ENCODE results near the gene CELF2.

CELF2 gene

DNA sequence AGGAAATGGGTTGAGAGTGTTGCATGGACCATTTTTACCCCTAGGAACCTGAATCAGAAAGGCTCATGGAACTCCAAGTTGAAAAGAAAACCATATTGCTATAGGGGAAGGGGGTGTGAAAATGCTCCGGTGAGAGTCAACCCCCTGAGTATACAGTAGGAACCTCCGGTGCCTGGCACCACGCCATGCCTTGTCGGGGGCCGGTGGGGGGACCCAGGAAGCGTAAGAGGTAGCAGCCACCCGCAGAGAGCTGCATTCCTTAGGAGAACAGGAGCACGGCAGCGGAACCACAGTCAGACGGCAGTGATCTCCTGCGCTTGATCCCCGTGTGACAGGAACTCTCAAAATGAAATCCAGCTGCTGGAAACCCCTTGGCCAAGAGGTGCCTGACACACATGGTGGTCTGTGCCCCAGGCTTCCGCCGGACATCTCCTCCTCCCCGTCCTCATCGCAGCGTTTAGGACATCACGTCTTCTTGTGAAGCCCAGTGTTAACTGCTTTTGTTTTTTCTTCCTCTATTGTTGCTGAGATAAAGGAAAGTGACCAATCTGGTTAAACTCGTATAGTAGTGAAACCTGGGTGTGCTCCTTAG is 186.8 kb downstream of the CELF2 start:
- DNase-seq (ENCODE audit: low spot score) = no peak

GRCh38 chr10:11205030-11205772 is 187.5 kb downstream of the CELF2 start:
- peak; percentile 29 for DNase-seq (ENCODE audit: low spot score)

DNA sequence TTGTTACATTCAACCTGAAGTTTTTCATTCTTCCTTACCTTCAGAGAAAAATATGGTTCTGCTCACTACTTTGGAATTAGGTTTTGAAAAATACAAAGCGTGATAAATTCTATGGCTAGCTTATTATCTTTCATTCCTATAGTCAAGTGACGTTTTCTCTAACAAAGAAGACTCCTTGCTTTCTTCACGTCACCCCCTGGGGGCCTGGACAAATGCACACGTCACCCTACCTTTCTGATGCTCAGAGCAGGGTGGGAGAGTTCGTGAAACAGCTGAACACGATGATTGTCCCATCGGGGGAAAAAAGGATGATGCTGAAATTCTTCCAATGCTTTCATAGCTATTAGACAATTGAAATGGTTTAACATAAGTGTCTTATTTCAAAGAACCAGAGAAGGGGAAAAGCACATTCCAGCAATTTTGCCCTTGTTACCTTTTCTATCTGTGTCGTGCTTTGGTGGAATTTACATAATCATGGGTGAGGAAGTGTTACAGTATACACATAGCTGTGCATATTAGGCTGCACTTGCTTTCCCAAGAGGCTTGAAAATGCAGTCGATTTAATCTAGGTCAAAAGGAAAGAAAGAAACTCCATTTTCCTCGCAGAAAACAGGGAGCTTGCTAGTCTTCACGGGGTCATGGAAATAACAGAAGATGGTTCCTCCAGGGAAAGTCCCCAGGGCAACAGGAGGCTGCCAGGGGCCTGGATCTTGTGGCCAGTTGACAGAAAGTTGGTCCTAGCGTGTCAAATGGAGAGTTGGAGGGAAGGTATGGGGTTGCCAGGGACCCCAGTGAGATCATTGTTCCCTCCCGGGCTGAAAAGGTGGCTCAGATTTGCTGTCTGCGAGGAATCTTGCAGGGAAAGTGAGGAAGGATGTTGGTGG is 189.2 kb downstream of the CELF2 start:
- no peak for DNase-seq (ENCODE audit: low spot score)

- no peak for DNase-seq (ENCODE audit: low spot score)
Observed at GRCh38 chr10:11207560-11207844, 189.8 kb downstream of the CELF2 start.

DNA sequence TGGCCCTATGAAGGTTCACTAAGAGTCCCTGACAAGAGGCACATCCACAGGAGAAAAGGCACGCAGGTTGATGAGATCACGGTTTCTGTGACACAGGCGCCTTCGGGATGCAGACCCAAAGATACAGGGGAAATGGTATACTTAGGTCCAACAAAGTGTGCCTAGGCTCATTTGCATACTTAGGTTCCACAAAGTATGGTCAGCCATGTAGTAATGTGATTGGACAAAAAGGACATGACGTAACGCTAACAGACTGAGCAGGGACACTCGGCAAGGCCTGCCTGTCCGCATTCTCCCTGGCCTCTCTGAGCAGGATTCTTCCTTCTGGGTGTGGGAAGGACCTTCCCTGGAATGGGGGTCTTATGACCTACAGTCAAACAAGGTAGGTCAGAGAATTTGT is 190.6 kb downstream of the CELF2 start:
- no peak for DNase-seq (ENCODE audit: low spot score)

DNA sequence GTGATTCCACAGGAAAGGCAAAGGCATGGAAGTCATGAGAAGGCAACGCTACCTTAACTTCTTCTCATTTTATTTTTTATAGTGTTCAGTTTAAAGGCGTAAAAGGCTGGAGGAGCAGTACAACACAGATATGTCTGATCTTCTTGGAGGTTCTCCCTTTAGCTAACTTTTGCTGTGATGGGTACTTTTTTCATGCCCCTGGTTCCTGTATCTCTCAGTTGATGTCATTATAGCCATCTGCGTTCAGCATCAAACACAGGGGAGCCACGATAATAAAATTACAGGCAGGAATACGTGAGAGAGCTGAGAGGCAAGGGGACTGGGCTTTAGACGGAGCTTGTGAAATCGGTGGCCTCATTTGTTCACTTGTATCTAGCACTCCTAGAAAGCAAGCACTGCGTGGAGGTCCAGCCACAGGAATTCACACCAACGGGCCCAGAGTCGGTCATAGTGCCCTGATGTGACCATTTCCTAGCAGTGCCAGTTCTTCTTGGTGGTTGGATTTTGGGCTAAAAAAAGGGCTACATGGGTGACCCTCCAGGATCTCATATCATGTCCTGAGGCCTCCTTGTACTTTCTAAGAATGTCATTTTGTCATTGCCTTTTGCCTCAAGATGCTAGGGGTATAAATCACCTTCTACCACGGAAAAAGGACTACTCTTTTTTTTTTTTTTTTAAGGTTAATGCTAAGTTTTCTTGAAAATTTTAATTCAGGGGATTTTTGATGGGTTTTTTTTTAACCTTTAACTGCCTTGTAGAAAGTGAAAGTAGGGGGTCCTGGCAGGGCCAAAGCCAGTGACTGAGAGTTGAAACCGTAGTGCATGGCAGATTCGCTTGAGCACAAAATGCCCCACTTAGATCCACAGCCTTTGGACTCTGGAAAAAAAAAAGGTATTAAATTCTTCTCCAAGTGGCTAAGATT is 191.5 kb downstream of the CELF2 start:
- no peak for DNase-seq (ENCODE audit: low spot score)

DNA sequence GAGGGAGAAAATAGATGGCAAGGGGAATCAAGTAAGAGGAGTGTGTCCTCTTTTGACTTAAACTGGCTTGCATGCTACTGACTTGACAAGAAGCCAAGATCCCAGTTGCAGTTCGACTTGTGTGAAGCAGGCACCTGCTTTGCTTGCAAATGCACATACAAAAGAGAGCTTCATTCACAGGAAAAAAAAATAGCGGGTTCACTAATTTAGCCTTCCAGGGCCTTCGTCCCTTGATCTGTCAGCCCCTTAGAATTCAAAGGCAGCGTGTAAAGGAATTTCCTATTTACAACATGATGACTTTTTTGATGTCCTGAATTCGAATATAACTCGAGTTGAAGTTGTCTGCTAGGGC is 192.1 kb downstream of the CELF2 start:
- no peak for DNase-seq (ENCODE audit: low spot score)

DNA sequence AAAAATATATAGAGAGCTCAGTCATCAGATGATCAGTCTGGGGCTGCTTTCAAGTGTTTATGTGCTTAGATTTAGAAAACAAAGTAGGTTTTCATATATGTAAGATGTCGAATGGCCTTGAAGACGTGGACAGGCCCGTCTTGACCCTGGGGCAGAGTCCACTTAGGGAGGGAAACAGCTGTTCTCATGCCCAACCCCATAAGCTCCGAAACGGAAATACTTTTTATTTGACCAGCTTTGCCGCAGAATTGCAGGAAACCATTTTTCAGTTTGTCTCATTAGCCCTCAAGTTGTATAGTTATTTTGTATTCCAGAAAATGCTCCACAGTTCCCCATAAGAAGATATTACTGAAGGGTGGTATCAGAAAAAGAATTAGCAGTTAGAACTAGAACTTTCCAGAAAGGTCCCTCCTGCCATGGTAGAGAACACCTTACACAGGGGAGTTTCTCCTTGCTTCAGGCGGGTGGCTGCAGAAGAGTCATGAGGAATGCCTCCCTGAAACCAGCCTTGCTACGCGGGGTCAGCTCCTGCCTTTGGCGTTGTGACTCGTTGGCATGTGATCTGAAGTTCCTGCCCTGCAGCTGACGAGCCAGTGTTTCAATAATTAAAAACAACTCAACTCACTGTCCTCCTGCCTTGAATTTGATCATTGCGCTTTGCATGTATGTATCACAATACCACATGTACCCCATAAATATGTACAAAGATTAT is 192.7 kb downstream of the CELF2 start:
- no peak for DNase-seq (ENCODE audit: low spot score)

DNA sequence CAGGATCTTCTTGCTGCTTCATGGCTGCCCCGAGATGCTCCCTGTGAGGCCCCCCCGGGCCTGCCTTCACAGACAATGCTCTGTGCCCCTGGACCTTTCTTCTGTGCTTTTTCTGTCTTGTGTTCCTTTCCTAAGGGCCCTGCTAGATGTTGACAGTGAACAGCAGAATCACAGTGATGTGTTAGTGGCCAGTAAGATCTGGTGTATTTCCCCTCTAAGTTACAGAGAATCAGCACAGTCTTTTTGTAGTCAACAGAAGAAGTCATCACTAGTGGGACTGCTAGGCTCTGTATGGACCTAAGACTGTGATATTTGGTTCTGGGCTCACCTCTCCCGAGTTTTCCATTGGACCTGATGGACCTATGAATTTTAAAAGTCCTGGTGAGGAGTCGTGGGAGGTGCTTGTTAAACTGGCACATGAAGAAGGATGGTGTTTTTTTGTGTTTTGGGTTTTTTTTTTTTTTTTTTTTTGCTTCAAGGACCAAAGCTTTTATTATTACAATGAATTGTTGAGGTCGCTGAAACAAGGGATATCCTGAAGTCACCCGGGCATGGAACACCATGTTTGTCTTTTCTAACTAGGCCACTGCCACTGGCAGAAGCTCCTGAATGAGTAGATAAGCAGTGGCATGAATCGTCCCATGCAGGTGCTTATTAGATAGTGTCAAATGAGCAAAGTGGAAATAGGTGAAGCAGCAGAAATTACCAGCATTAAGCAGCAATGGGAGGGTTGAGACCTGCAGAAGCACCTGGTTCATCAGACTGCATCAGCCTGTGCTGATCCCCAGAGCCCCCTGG is 194.8 kb downstream of the CELF2 start:
- no peak for DNase-seq (ENCODE audit: low spot score)

DNA sequence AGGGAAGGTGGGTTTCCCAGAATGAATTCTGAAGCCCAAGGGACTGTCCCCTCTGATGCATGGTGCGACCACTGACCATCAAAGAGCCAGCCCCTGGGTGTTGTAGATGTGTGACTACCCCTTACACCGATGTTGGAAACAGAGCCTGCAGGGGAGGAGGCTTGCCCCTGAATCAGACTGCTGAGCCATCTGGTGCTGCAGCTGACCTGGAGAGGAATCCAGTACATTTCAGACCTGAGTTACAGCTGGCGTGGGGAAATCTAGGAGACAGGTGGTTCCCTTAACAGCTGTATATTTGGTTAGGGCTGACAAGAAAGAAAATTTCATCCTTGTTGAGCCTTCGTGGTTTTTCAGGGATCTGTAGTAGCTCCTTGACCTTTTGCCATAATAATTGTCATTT is 195.5 kb downstream of the CELF2 start:
- no peak for DNase-seq (ENCODE audit: low spot score)

- no peak for DNase-seq (ENCODE audit: low spot score)
Observed at GRCh38 chr10:11214407-11214806, 196.7 kb downstream of the CELF2 start.

- DNase-seq (ENCODE audit: low spot score) = no peak
Observed at GRCh38 chr10:11215471-11215870, 197.8 kb downstream of the CELF2 start.

- no peak for DNase-seq (ENCODE audit: low spot score)
Observed at GRCh38 chr10:11217521-11217920, 199.8 kb downstream of the CELF2 start.

GRCh38 chr10:11218395-11218794 is 200.7 kb downstream of the CELF2 start:
- no peak for DNase-seq (ENCODE audit: low spot score)

- no peak for DNase-seq (ENCODE audit: low spot score)
Observed at GRCh38 chr10:11219431-11219830, 201.8 kb downstream of the CELF2 start.

DNA sequence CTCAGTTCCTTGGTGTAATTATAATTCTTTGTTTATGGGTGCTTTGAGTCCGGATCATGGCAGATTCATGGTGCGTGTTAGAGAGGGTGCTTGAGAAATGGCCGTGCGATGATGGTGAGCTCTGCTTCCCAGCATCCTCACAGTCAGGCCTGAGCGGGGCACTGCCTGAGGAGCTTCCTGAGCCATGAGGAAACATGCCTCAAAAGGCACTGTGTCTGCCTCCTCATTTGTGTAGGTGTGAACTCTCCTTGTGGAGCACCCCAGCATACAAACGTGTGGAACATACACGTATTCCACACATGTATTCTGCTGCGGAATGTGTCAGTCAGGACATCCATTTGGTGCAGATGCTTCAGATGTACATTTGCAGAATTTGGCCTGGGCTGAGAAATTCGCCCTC is 205.4 kb downstream of the CELF2 start:
- no peak for DNase-seq (ENCODE audit: low spot score)

DNA sequence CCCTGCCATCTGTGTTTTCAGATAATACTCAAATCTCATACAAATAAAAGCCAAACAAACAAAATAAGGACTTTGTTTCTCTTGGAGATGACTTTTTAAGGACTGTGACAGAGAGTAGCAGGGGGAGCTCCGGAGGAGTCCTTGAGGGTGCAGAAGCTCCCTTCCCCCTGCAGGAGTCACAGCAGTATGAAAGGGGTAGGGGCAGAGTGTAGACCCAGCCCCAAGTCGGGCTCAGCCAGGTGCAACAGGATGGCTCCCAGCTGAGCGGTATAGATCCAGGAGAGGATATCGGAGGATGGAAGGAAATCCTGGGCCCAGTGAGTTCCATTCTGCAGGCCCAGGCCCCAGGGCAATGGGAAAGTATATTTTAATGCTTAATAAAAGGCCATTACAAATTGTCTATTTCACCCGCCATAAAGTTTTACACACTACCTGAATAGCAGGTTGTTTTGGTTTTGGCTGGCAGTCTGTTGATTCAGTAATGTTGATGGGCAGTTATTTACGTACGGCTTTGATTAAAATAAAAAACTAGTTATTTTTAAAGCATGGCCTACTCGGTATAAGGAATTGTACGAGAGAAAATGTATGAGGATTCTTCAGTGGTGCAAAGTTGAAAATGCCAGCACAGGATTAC is 206.0 kb downstream of the CELF2 start:
- DNase-seq (ENCODE audit: low spot score) = no peak

DNA sequence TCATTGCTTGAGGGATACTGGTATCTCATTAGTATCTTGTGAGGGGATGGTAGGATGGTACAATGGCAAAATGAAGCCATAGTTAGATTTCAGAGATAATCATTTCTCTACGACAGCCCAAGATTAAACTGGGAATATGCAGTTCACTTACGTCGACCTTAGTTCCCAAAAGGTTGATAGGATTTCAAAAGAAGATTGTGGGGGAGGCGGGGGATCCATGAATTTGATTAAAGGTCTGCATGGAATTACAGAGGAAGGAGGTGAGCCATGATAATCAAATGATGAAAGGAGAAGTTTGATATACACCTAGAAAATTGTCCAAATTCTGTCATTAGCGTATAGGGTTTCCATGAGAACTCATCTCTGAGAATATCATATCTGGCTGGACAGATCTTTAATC is 206.6 kb downstream of the CELF2 start:
- no peak for DNase-seq (ENCODE audit: low spot score)

DNA sequence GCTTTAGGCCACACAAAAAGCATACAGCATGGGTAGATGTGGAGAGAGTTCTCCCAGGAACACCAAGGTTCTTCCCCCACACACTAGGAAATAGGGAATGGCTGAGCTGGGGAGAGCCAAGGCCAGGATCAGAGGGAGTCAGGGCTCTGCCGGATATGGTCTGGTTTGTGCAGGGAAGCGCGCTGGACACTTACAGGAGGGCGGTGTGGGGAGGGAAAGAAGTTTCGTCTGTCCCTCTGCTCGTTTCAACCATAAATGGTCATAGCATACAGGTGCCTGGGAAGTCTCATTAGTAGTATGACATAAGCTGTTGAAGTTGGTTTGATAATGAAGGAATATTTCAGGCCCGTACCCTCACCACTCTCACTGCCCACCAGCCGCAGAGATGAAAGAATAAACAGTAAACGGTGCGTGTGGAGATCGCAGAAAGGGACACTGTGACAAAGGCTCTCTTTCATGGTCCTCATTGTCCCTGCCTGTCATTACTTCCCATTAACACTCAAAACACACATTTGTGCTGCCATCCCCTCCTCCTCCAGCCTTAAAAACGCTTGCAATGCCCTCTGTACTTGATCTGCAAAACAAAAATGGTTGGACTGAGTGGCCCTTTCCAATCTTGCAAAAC is 207.2 kb downstream of the CELF2 start:
- no peak for DNase-seq (ENCODE audit: low spot score)

- no peak for DNase-seq (ENCODE audit: low spot score)
Observed at GRCh38 chr10:11225935-11226334, 208.3 kb downstream of the CELF2 start.

All from AG08395 (cell line).